ENCODE results near the gene FHIT.

GRCh38 chr3:60760145-60760544, 491.1 kb downstream of the FHIT start:
- TF ChIP-seq CTCF (IDR thresholded peaks at IDR 0.05; ENCODE audit: low read depth, low read length) = no peak
- no peak for TF ChIP-seq EZH2phosphoT487 (IDR thresholded peaks at IDR 0.05; ENCODE audit: low read depth)
